Measurements from ENCODE around the gene CCDC178. TPM values are rescaled to one million over a fixed set of nuclear protein-coding genes. Genes with fewer than 3 reads are reported as not detected.

The CCDC178 gene
- total RNA-seq, 1 donor from 2014 or later = 0.53 TPM

- no peaks in the 10 kb centered on the region for H3K36me3 ChIP-seq (ENCODE audit: control insufficient read depth, insufficient read depth, low read length)
- no peaks in the 10 kb centered on the region for H3K27me3 ChIP-seq (ENCODE audit: control insufficient read depth, insufficient read depth, low read length)
- no peak for DNase-seq (ENCODE audit: low read depth)
- FAIRE-seq = no peak
- no peak overlapping the region for H3K4me3 ChIP-seq (ENCODE audit: low read depth, low read length)
- no peak for TF ChIP-seq CTCF (IDR thresholded peaks at IDR 0.05; ENCODE audit: insufficient read depth, low read length, severe bottlenecking)
Observed at GRCh38 chr18:33326975-33327374, 113.5 kb downstream of the CCDC178 start.

- H3K27me3 ChIP-seq (ENCODE audit: control insufficient read depth, insufficient read depth, low read length) = no peaks in the 10 kb centered on the region
- TF ChIP-seq CTCF (IDR thresholded peaks at IDR 0.05; ENCODE audit: insufficient read depth, low read length, severe bottlenecking) = no peak
- H3K36me3 ChIP-seq (ENCODE audit: control insufficient read depth, insufficient read depth, low read length) = no peaks in the 10 kb centered on the region
- no peak for FAIRE-seq
- DNase-seq (ENCODE audit: low read depth) = no peak
- no peak overlapping the region for H3K4me3 ChIP-seq (ENCODE audit: low read depth, low read length)
Observed at GRCh38 chr18:33317640-33318039, 122.9 kb downstream of the CCDC178 start.

- Histone ChIP-seq H3K4me3 (ENCODE audit: low read depth, low read length) (no peak overlapping the region), H3K36me3 (ENCODE audit: control insufficient read depth, insufficient read depth, low read length) (no peaks in the 10 kb centered on the region), H3K27me3 (ENCODE audit: control insufficient read depth, insufficient read depth, low read length) (no peaks in the 10 kb centered on the region)
- DNase-seq (ENCODE audit: low read depth) = no peak
- TF ChIP-seq CTCF (IDR thresholded peaks at IDR 0.05; ENCODE audit: insufficient read depth, low read length, severe bottlenecking) = no peak
- no peak for FAIRE-seq
Observed at GRCh38 chr18:33316146-33316587, 124.4 kb downstream of the CCDC178 start.

- Histone ChIP-seq H3K27me3 (ENCODE audit: control insufficient read depth, insufficient read depth, low read length) (no peaks in the 10 kb centered on the region), H3K4me3 (ENCODE audit: low read depth, low read length) (no peak overlapping the region), H3K36me3 (ENCODE audit: control insufficient read depth, insufficient read depth, low read length) (no peaks in the 10 kb centered on the region)
- FAIRE-seq (no peak), DNase-seq (ENCODE audit: low read depth) (no peak)
- TF ChIP-seq CTCF (IDR thresholded peaks at IDR 0.05; ENCODE audit: insufficient read depth, low read length, severe bottlenecking) = no peak
Observed at GRCh38 chr18:33307520-33307919, 133.0 kb downstream of the CCDC178 start.

GRCh38 chr18:33304277-33304676 is 136.2 kb downstream of the CCDC178 start:
- Histone ChIP-seq H3K27me3 (ENCODE audit: control insufficient read depth, insufficient read depth, low read length) (no peaks in the 10 kb centered on the region), H3K36me3 (ENCODE audit: control insufficient read depth, insufficient read depth, low read length) (no peaks in the 10 kb centered on the region), H3K4me3 (ENCODE audit: low read depth, low read length) (no peak overlapping the region)
- FAIRE-seq (no peak), DNase-seq (ENCODE audit: low read depth) (no peak)
- no peak for TF ChIP-seq CTCF (IDR thresholded peaks at IDR 0.05; ENCODE audit: insufficient read depth, low read length, severe bottlenecking)

- H3K36me3 ChIP-seq (ENCODE audit: control insufficient read depth, insufficient read depth, low read length) = no peaks in the 10 kb centered on the region
- H3K27me3 ChIP-seq (ENCODE audit: control insufficient read depth, insufficient read depth, low read length) = no peaks in the 10 kb centered on the region
- TF ChIP-seq CTCF (IDR thresholded peaks at IDR 0.05; ENCODE audit: insufficient read depth, low read length, severe bottlenecking) = no peak
- no peak overlapping the region for H3K4me3 ChIP-seq (ENCODE audit: low read depth, low read length)
- DNase-seq (ENCODE audit: low read depth) (peak; percentile 7), FAIRE-seq (no peak)
Observed at GRCh38 chr18:33291539-33291938, 149.0 kb downstream of the CCDC178 start.
